ENCODE results near the gene SHISA9. TPM values are rescaled to one million over a fixed set of nuclear protein-coding genes. Genes with fewer than 3 reads are reported as not detected.

Gene SHISA9
- polyA plus RNA-seq, 2 of the 4 experiments (the other 2 are of a cell fraction) = 0.16 TPM; not detected in 1

DNA sequence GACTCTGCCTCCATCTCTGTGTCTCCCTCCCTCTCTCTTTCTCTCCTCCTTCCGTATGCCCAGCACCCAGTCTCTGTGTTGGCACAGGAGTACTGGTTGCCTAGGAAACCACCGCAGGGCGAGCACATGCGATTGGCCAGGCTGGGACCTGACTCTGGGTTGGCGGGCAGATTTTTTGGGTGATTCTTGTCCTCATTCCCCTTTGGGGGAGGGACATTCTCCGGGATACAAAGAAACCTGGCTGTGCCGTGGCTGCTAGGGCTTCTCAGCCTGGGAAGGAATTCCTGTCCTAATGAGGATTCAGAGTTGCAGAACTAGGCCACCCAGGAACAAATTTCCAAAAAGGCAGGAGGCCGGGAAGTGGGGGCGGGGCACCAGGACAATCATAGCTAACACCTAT lies 168.9 kb downstream of the SHISA9 start:
- ChIA-PET POLR2A (no interaction called here), CTCF (interaction anchor here (0.6 kb wide), 1 partner anchor 100 kb away, joined by 3 read pairs; no protein-coding TSS in a partner anchor)
- H3K27ac ChIP-seq = no peak overlapping the region
- no peak overlapping the region for H3K4me2 ChIP-seq
- DNase-seq (ENCODE audit: low read depth in 1 of 2, low spot score in 1 of 2) (no peak), ATAC-seq (no peak), FAIRE-seq (no peak)
- no peaks in the 10 kb centered on the region; the same call in 2 of the 3 replicates for H3K9me3 ChIP-seq
- H3K4me3 ChIP-seq = no peak overlapping the region
- H3K4me1 ChIP-seq = no peaks in the 10 kb centered on the region
- no peak for TF ChIP-seq BHLHE40 (IDR thresholded peaks at IDR 0.05; ENCODE audit: low read depth, low read length)
- TF ChIP-seq KDM5A (IDR thresholded peaks at IDR 0.05) = no peak
- TF ChIP-seq EHF (CRISPR knock-in tag; IDR thresholded peaks at IDR 0.05) = no peak
- TF ChIP-seq ATOH8 (CRISPR knock-in tag; IDR thresholded peaks at IDR 0.05; ENCODE audit: low read depth) = no peak
- TF ChIP-seq ESRRA (IDR thresholded peaks at IDR 0.05; ENCODE audit: borderline replicate concordance, low read length) = no peak
- TF ChIP-seq GATA3 (IDR thresholded peaks at IDR 0.05; ENCODE audit: borderline replicate concordance) = no peak
- no peak for TF ChIP-seq FOXS1 (CRISPR knock-in tag; IDR thresholded peaks at IDR 0.05)
- TF ChIP-seq, protein P1, sequence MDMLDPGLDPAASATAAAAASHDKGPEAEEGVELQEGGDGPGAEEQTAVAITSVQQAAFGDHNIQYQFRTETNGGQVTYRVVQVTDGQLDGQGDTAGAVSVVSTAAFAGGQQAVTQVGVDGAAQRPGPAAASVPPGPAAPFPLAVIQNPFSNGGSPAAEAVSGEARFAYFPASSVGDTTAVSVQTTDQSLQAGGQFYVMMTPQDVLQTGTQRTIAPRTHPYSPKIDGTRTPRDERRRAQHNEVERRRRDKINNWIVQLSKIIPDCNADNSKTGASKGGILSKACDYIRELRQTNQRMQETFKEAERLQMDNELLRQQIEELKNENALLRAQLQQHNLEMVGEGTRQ (IDR thresholded peaks at IDR 0.05) = no peak
- TF ChIP-seq ZNF302 (CRISPR knock-in tag; IDR thresholded peaks at IDR 0.05) = no peak
- TF ChIP-seq POLR2A (IDR thresholded peaks at IDR 0.05; ENCODE audit: low read length) = no peak
- TF ChIP-seq MAFK (IDR thresholded peaks at IDR 0.05; ENCODE audit: partially characterized antibody) = no peak
- no peak for TF ChIP-seq EP300 (IDR thresholded peaks at IDR 0.05)
- WGBS (ENCODE audit: missing lambda C conversion rate) = 24% methylated on average over 9 of the region's 9 CpGs

GRCh38 chr16:13076878-13077277 lies 175.5 kb downstream of the SHISA9 start:
- Histone ChIP-seq H3K4me1 (no peaks in the 10 kb centered on the region), H3K9me3 (no peaks in the 10 kb centered on the region), H3K4me2 (no peak overlapping the region), H3K4me3 (no peak overlapping the region), H3K27ac (no peak overlapping the region)
- FAIRE-seq (no peak), ATAC-seq (no peak), DNase-seq (ENCODE audit: low read depth in 1 of 2, low spot score in 1 of 2) (no peak)
- 11% methylated on average over 6 of the region's 6 CpGs for WGBS (ENCODE audit: missing lambda C conversion rate)
- POLR2A ChIA-PET = no interaction called here
- CTCF ChIA-PET = interaction anchor here (0.6 to 0.9 kb wide), 2 partner anchors 502 to 797 kb away, joined by 3 to 4 read pairs; no protein-coding TSS in a partner anchor
- TF ChIP-seq EHMT2 (IDR thresholded peaks at IDR 0.05; ENCODE audit: low read depth) = no peak
- TF ChIP-seq NPAS2 (CRISPR knock-in tag; IDR thresholded peaks at IDR 0.05; ENCODE audit: borderline replicate concordance) = no peak
- no peak for TF ChIP-seq ESRRA (IDR thresholded peaks at IDR 0.05; ENCODE audit: borderline replicate concordance, low read length)
- no peak for TF ChIP-seq HES2 (IDR thresholded peaks at IDR 0.05)
- TF ChIP-seq GATA3 (IDR thresholded peaks at IDR 0.05; ENCODE audit: borderline replicate concordance) = no peak
- TF ChIP-seq, protein P2, sequence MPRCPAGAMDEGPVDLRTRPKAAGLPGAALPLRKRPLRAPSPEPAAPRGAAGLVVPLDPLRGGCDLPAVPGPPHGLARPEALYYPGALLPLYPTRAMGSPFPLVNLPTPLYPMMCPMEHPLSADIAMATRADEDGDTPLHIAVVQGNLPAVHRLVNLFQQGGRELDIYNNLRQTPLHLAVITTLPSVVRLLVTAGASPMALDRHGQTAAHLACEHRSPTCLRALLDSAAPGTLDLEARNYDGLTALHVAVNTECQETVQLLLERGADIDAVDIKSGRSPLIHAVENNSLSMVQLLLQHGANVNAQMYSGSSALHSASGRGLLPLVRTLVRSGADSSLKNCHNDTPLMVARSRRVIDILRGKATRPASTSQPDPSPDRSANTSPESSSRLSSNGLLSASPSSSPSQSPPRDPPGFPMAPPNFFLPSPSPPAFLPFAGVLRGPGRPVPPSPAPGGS (IDR thresholded peaks at IDR 0.05) = no peak
- no peak for TF ChIP-seq CBX2 (IDR thresholded peaks at IDR 0.05; ENCODE audit: borderline replicate concordance, low read depth)
- TF ChIP-seq RARB (CRISPR knock-in tag; IDR thresholded peaks at IDR 0.05) = no peak
- TF ChIP-seq SMC3 (IDR thresholded peaks at IDR 0.05) = no peak
- no peak for TF ChIP-seq RCOR1 (IDR thresholded peaks at IDR 0.05; ENCODE audit: low read depth, low read length)
- TF ChIP-seq BHLHE40 (IDR thresholded peaks at IDR 0.05; ENCODE audit: low read depth, low read length) = no peak
- no peak for TF ChIP-seq MYC (IDR thresholded peaks at IDR 0.05; ENCODE audit: borderline replicate concordance, low read length)

DNA sequence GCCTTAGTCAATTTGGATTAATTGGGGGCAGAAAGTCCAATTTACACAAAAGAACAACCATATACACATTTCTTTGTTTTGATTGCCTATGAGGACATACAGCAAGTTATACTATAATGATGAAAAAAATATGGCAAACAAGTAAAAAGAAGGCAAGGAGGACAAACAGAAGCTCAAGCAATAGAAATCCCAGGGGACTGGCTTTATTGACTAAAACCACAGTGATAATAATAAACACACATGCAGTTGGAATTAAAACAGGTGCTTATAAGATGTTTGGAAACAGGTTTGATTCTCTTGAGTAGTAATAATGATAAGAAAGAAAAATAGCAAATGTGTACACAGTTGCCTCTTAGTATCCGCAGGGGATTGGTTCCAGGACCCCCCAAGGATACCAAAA lies 176.4 kb downstream of the SHISA9 start:
- WGBS (ENCODE audit: missing lambda C conversion rate) = 0% methylated on average over 1 of the region's 1 CpG
- no peak overlapping the region for H3K27ac ChIP-seq
- H3K4me1 ChIP-seq = no peaks in the 10 kb centered on the region
- DNase-seq (ENCODE audit: low read depth in 1 of 2, low spot score in 1 of 2) = no peak
- CTCF ChIA-PET = no interaction called here
- H3K9me3 ChIP-seq = no peaks in the 10 kb centered on the region
- POLR2A ChIA-PET = no interaction called here
- no peak overlapping the region for H3K4me3 ChIP-seq
- H3K4me2 ChIP-seq = no peak overlapping the region
- ATAC-seq = no peak
- TF ChIP-seq GATA3 (IDR thresholded peaks at IDR 0.05; ENCODE audit: borderline replicate concordance) = no peak
- no peak for TF ChIP-seq MAFK (IDR thresholded peaks at IDR 0.05; ENCODE audit: partially characterized antibody)
- TF ChIP-seq KDM1A (IDR thresholded peaks at IDR 0.05; ENCODE audit: low read depth) = no peak
- TF ChIP-seq ZNF302 (CRISPR knock-in tag; IDR thresholded peaks at IDR 0.05) = no peak
- TF ChIP-seq RCOR1 (IDR thresholded peaks at IDR 0.05; ENCODE audit: low read depth, low read length) = no peak
- TF ChIP-seq HOXB13 (CRISPR knock-in tag; IDR thresholded peaks at IDR 0.05; ENCODE audit: low read depth) = no peak
- TF ChIP-seq FOSB (CRISPR knock-in tag; IDR thresholded peaks at IDR 0.05) = no peak
- TF ChIP-seq CHD4 (IDR thresholded peaks at IDR 0.05; ENCODE audit: borderline replicate concordance) = no peak
- TF ChIP-seq ATOH8 (CRISPR knock-in tag; IDR thresholded peaks at IDR 0.05; ENCODE audit: low read depth) = no peak
- TF ChIP-seq KDM5A (IDR thresholded peaks at IDR 0.05) = no peak
- TF ChIP-seq HEYL (CRISPR knock-in tag; IDR thresholded peaks at IDR 0.05) = no peak
- FAIRE-seq = no peak

Measured in A549 (cell line).